GM12801 (cell line): ENCODE results near the gene CGGBP1.

Experiments
- TF ChIP-seq, protein P1 (sequence below): IDR thresholded peaks from one replicate; pipeline ENCODE4 v1.5.1; 2011; ENCODE audit warnings: control low read depth; ENCODE audit not compliant: insufficient read length; ENCODE audit errors: extremely low read depth

The CGGBP1 gene

DNA sequence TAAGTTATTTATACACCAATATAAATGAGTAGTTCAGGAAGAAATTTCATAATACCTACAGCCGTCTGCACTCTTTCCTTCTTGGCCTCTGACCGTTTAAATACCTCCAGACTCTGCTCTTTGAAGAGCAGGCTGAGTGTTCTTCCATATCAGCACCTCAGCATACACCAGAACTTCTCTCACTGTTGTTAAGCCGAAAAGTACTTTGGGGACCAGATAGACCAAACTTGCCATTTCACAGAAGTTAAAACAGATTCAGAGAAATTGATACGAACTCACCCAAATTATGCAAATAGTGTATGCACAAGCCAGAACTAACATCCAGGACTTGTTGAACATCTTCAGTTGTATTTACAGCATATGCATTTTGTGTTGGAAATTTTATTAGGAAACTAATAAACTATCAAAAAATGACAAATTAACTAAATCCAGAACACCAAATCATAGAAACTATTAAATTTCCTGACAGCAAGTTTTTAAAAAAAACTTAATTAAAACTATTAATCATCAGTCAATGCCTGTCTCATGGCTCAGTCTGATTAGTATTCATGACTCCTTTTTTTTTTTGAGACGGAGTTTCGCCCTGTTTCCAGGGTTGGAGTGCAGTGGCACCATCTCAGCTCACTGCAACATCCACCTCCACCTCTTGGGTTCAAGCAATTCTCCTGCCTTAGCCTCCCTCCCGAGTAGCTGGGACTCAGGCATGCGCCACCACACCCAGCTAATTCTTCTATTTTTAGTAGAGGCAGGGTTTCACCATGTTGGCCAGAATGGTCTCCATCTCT lies 24.1 kb downstream of the CGGBP1 start:
- TF ChIP-seq, protein P1, sequence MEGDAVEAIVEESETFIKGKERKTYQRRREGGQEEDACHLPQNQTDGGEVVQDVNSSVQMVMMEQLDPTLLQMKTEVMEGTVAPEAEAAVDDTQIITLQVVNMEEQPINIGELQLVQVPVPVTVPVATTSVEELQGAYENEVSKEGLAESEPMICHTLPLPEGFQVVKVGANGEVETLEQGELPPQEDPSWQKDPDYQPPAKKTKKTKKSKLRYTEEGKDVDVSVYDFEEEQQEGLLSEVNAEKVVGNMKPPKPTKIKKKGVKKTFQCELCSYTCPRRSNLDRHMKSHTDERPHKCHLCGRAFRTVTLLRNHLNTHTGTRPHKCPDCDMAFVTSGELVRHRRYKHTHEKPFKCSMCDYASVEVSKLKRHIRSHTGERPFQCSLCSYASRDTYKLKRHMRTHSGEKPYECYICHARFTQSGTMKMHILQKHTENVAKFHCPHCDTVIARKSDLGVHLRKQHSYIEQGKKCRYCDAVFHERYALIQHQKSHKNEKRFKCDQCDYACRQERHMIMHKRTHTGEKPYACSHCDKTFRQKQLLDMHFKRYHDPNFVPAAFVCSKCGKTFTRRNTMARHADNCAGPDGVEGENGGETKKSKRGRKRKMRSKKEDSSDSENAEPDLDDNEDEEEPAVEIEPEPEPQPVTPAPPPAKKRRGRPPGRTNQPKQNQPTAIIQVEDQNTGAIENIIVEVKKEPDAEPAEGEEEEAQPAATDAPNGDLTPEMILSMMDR: no peak

DNA sequence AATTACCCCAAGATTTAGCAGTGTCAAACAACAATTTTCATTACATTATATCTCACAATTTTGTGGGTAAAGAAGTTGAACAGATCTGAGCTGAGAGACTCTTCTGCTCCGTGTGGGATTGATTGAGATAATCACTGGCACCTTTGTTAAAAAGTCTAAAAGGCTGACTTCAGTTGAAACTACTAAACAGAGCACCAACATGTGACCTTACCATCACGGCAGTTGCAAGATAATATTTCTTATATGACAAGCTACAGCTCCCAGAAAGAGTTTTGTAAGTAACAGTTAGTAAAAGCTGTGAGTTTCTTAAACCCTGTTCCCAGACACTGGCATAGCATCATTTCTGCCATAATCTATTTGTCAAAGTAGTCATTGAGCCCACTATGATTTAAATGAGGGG lies 25.0 kb downstream of the CGGBP1 start:
- TF ChIP-seq, protein P1: no peak

DNA sequence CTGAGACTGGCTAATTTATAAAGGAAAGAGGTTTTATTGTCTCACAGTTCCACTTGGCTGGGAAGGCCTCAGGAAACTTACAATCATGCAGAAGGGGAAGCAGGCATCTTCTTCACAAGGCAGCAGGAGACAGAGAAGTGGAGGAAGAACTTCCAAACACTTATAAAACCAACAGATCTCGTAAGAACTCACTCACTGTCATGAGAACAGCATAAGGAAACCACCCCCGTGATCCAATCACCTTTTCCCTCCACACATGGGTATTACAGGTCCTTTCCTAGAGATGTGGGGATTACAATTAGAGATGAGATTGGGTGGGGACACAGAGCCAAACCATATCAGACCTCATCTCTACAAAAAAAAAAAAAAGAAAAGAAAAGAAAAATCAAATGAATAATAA lies 25.7 kb downstream of the CGGBP1 start:
- TF ChIP-seq, protein P1: no peak

DNA sequence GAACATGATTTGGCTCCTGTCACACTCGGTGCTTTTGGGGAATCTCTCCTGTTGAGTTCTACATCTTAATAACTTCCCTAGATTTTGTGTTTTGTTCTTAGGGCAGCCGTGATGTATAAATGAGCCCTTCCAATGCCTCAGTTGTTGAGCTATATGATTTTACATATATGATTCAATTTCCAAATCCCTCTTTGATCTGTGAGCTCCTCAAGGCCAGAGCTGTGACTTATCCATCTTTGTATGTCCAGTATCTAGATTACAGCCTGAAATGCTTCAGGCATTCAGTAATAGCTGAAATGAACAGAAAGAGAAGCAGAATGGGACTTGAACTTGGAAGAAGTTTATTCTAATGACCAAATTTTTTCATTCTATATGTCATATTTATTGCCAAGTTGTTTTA lies 26.6 kb downstream of the CGGBP1 start:
- TF ChIP-seq, protein P1: no peak

DNA sequence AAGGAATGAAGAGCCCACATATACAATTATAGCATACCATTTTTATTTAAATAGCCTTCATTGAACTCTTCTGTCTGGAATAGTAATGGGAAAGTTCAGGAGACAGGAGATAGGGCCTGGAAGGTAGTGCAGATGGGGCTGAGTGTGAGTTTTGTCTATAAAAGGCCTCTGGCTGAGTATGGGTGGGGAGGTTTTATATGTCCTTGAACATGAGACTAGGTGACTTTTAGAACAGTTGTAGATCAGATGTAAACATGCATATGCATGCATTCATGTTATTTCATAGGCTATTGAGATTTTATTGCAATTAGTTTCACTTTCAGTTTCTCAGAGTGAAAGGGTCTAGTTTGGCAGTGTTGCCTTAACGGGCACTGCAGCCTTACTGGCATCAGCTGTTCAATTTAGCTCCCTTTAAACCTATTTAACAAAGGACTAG lies 27.1 kb downstream of the CGGBP1 start:
- TF ChIP-seq, protein P1: no peak

DNA sequence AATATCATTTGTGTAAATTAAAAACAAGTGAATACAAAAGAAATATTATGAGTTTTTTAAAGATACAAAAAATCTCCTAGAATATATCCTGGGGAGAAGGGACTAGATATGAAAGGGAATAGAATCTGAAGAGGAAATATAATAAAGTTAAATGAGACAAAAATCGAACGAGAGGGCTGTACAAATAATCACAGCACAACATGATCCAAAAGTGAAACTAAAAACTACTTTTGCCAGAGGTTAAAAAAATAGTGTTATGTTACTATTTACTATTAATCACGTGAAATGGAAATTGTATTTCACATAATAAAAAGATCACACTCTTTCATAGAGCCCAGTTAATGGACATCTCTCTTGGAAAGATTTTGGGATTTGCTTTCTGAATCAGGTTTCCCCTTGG lies 28.6 kb downstream of the CGGBP1 start:
- TF ChIP-seq, protein P1: no peak

DNA sequence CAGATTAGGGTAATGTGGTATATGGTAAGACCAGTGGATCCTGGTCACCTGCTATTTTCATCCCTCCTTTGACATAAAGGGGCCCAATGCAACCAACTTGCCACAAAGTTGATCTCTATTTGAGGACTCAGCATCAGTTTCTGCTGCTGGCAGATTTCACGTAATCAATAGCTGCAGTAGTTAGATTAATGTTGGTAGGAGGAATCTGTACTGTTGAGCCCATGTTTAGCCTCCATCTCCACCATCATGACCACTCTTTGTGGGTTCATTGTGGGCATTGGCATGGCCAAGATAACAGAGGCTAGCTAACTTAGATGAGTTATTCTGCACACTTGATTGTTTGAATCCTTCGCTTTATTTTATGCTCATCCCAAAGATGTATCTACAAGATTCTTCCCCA lies 29.9 kb downstream of the CGGBP1 start:
- TF ChIP-seq, protein P1: no peak
